Astrocyte of the spinal cord (primary cell): ENCODE results near the gene SLC9A9.
"Not testable (repeated sequence)": the region's sequence is repeated elsewhere in the genome, so short reads cannot be mapped to it uniquely, and the experiment has no call there.

Experiments used
- DNase-seq: peaks from one replicate; pipeline ENCODE4 v3.0.0; 2011; ENCODE audit warnings: low read depth, low spot score
- H3K4me3 ChIP-seq: 2 replicates; pipeline ENCODE4 v1.5.1; 2011; ENCODE audit warnings: low read depth, mild to moderate bottlenecking, low read length, moderate library complexity
- in situ Hi-C: cut with HindIII; loops from 2 replicates; pipeline ENCODE4 v1.10.0; 2017; ENCODE audit warnings: low sequenced_read_pairs
- TF ChIP-seq, protein P1 (sequence below): IDR thresholded peaks from 2 replicates; pipeline ENCODE4 v1.5.1; 2012; ENCODE audit warnings: low read depth, mild to moderate bottlenecking, low read length, inconsistent platforms

SLC9A9 gene

DNA sequence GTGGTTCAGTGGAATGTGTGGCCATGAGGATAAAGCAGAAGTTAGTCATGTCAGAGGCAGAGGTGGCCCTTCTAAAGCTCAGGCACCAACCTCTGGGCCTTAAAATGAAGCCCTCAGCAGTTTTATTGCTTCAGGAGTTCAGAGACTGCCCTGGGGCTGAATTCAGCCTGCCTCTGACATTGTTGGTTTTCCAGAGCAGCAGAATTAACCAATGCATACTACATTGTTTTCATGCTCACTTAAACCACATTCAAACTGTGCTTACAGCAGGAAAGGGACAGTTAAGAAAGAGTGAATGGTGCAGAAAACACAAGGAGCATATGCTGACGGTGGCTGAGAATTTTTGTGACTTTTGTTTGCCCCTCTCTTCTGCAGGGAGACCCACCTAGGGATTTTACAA is 408.5 kb downstream of the SLC9A9 start:
- no peak for DNase-seq
- H3K4me3 ChIP-seq: no peak overlapping the region
- TF ChIP-seq, protein P1, sequence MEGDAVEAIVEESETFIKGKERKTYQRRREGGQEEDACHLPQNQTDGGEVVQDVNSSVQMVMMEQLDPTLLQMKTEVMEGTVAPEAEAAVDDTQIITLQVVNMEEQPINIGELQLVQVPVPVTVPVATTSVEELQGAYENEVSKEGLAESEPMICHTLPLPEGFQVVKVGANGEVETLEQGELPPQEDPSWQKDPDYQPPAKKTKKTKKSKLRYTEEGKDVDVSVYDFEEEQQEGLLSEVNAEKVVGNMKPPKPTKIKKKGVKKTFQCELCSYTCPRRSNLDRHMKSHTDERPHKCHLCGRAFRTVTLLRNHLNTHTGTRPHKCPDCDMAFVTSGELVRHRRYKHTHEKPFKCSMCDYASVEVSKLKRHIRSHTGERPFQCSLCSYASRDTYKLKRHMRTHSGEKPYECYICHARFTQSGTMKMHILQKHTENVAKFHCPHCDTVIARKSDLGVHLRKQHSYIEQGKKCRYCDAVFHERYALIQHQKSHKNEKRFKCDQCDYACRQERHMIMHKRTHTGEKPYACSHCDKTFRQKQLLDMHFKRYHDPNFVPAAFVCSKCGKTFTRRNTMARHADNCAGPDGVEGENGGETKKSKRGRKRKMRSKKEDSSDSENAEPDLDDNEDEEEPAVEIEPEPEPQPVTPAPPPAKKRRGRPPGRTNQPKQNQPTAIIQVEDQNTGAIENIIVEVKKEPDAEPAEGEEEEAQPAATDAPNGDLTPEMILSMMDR: no peak
- in situ Hi-C loops: no loop called here

DNA sequence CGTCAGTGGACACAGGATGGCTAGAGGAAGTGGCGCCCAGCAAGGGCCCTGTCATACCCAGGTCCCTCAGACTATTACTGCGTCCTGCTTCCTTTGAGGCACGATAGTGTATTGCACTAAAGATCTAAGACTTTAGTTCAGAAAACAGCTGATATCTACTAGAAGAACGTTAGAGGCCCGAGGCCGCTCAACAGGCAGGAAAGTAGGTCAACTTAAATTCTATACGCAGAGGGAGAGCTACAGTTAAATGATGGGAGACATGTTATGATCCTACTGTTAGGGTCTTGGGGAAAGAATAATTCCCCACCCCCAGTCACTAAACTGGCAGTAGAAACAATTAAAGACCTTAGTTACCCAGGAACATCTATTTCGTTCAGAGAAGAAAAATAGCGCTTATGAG is 410.9 kb downstream of the SLC9A9 start:
- no peak overlapping the region for H3K4me3 ChIP-seq
- in situ Hi-C loops: no loop called here
- no peak for DNase-seq
- TF ChIP-seq, protein P1: no peak

DNA sequence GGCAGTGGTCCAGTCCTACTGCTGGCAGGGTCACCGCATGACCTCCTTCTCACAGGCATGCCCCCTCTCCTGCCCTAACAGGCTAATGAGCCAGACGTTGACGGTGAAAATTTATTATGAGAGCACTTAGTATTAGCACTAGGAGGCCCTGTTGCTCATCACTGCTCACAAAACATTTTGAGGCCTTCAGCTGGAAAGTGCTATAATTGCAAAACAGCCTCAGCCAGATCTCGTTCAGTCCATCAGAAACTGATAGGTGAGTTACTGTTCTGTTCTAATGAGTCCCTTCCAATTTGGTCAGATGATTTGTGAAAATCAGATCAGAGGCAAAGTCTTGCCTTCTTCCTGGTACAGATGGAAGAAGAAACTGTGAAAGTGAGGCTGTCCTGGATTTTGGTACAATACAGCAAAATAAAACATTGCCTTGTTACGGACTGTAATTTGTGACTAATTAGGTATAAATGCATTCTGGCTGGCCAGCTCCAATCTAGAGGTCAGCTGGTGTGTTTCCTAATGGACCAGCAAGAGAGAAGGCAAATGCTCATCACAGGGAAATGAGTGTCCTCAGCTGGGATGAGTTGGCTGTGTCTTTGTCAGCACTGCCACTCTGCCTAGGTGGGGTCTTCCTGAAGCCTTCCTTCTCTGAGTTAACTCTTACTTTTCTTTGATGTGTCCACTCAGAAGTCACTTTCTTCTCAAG is 411.9 kb downstream of the SLC9A9 start:
- DNase-seq: no peak
- no peak overlapping the region for H3K4me3 ChIP-seq
- in situ Hi-C loops: no loop called here
- TF ChIP-seq, protein P1: no peak

DNA sequence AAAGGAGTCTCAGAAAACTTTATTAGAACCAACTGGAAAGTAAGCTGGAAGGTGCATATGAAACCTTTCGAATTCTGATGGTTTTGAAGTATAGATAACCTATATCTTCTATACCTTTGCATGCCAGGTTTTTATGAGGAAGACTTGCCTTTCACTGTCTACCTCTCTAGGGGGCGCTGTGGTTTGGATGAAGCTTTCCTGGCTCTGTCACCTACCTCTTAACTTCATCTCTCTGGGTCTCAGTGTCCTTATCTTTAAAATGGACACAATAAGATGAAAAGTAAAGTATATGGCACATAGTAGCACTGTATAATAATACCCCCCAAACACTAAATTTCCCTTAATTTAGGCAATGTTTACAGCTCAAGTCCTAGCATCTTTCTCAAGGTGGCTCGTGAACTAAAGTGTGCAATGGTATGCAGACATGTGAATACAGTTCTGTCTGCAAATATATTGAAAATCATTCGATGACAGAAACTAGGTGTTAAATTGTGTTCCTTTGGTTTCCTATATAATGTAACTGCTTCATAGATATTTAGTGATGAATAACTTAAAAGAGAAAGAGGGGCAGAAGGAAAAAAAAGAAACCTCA is 414.4 kb downstream of the SLC9A9 start:
- DNase-seq: no peak
- TF ChIP-seq, protein P1: peak; percentile 43
- in situ Hi-C loops: no loop called here
- H3K4me3 ChIP-seq: no peak overlapping the region

DNA sequence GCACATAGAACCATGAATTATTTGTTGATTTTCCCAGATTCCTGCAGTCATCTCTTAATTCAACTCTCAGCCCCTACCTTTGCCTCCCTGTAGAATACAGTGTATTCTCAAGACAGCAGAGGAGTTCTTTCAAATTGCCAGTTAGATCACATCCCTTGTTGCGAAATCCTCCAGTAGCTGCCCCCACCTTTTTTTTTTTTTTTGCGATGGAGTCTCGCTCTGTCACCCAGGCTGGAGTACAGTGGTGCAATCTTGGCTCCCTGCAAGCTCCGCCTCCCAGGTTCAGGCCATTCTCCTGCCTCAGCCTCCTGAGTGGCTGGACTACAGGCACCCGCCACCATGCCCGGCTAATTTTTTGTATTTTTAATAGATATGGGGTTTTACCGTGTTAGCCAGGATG is 417.0 kb downstream of the SLC9A9 start:
- H3K4me3 ChIP-seq, DNase-seq, in situ Hi-C loops: not testable (repeated sequence)

DNA sequence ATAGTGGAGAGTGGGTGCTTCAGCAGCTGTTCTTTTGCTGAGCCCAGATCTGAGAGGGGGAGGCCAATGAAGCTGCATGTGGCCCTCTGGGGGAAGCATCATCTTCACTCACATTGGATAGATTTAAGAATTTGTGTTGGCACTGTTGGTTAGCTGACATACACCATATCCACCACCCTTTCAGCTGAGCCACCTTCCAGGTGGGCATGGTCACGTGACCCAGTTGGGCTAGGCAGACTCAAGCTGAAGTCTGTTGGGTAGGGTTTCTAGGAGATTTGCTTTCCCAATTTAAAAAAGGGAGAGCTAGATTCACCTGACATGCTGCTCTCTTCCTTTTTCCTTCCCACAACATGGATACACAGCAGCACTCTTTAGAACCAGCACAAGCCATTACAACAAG is 417.7 kb downstream of the SLC9A9 start:
- DNase-seq: no peak
- TF ChIP-seq, protein P1: no peak
- in situ Hi-C loops: no loop called here
- H3K4me3 ChIP-seq: no peak overlapping the region
